GM18907 (cell line): ENCODE measurements around the gene PPP1R37.
"Not testable (repeated sequence)": the region's sequence is repeated elsewhere in the genome, so short reads cannot be mapped to it uniquely, and the experiment has no call there.

ENCODE experiments used
- ATAC-seq: cut with Tn5 transposase; IDR thresholded peaks from one replicate; pipeline ENCODE4 v1.9.1; 2021; ENCODE audit warnings: mild to moderate bottlenecking, moderate library complexity; ENCODE audit not compliant: unreplicated experiment

Gene PPP1R37

DNA sequence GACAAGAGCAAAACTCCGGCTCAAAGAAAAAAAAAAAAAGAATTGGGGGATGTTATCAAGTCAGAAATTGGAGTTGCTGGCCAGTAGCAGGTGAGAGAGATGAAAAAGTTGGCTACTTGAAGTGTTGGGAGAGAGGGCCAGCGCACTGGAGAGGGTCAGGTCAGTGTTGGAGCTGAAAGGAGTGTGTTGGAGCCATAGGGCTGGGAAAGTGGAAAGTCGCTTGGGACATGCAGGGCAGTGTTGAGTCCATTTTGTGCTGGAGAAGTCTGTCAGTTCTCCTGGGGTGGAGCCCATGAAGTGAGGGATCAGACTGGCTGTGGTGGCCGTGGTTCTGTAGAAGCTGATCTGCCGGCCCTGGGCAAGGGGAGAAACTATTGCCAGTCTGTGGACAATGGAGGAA lies 1.7 kb downstream of the PPP1R37 start:
- no peak for ATAC-seq

DNA sequence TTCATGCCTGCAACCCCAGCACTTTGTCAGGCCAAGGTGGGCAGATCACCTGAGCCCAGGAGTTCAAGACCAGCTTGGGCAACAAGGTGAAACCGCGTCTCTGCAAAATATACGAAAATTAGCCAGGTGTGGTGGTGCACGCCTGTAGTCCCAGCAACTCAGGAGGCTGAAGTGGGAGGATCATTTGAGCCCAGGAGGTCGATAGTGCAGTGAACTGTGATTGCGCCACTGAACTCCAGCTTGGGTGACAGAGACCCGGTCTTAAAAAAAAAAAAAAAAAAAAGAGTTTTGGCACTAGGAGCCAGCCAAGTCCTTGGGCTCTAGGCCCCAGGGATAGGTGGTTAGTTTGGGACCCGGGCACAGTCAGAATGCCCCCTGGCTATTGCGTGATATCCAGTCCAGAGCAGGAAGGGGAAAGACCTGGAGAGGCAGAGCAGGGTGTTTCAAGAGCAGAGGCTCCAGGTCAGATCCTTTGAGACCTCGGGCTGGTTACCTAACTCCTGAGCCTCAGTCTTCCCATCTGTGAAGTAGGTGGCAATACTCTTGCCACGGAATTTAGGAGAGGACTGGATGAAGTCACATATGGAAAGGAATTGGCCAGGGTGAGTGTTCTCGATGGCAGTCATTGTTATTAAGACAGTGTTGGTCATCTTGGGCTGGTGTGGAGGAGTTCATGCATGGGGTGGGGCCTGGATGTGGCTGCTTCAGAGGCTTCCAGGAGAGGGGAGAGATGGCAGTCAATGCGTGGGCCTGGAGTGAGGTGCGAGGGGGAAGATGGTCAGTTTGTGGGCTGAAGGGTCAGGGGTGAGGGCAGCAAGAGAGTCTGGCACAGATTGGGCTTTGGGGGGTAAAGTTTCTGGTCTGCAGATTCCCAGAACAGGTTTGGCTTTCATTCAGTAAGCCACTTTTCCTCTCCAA lies 2.8 kb downstream of the PPP1R37 start:
- no peak for ATAC-seq

DNA sequence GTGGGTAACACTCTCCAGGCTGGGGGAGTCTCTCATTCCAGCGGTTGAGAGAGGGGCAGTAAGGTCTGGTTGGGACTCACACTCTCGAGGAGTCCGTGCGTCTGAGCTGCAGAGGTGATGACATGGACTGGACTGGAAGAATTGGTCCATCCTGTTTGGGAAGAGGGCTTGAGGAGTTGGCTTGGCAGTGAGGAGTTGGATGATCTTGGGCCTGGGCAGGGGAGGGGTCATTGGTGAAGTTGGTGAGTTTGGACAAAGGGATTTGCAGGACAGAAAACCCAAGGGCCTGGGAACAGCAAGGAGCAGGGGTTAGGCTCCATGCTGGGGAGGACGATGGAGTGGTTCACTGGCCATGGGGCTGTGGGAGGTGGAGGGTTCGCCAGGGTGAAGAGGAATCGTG lies 3.7 kb downstream of the PPP1R37 start:
- ATAC-seq = no peak

DNA sequence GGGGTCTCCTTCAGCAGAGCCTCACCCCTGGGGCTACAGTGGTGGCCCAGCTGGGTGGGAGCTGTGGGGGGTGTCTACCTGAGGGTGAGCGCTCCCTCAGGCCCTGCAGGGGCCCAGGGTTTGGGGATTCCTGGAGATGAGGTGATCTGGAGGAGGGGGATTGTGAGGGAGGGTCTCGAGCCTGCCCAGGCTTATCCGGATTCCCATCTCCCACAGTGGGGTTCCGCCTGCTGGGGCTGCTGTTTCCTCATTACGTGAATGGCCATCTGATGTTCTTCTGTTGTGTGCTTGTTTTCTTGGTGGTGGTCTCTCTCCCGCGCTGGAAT lies 4.4 kb downstream of the PPP1R37 start:
- ATAC-seq = no peak

DNA sequence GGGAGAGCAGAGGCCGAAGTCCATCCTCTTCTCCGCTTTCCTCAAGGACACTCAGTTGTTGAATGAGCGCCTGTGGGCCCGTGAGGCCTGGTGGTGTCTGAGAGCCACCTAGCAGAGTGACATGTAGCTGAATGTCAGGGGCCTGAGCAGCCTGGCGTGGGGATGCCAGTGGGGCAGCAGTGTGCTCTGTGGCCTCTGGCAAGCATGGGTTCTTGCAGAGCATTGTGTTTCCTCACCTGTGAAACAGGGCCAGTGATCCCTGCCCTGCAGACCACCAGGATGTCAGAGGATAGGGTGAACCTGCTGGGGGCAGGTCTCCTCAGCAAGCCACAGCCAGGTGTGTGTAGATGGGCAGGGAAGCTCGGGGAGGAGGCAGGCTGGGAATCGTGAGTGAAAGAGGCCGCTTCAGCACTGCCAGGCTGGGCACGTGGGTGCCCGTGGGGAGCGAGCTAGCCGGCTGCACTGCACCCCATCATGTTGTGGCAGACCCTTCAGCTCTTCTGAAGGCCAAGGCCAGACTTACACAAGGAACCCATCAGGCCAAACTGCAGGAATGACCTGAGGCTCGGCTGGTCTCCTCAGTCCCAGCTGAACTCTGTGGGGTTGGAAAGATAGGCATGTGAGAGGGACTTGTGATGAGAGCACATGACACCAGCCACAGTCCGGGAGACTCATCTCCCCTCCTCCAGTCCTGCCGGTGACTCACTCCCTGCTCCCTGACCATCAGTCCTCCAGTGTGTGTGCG lies 5.0 kb downstream of the PPP1R37 start:
- no peak for ATAC-seq

DNA sequence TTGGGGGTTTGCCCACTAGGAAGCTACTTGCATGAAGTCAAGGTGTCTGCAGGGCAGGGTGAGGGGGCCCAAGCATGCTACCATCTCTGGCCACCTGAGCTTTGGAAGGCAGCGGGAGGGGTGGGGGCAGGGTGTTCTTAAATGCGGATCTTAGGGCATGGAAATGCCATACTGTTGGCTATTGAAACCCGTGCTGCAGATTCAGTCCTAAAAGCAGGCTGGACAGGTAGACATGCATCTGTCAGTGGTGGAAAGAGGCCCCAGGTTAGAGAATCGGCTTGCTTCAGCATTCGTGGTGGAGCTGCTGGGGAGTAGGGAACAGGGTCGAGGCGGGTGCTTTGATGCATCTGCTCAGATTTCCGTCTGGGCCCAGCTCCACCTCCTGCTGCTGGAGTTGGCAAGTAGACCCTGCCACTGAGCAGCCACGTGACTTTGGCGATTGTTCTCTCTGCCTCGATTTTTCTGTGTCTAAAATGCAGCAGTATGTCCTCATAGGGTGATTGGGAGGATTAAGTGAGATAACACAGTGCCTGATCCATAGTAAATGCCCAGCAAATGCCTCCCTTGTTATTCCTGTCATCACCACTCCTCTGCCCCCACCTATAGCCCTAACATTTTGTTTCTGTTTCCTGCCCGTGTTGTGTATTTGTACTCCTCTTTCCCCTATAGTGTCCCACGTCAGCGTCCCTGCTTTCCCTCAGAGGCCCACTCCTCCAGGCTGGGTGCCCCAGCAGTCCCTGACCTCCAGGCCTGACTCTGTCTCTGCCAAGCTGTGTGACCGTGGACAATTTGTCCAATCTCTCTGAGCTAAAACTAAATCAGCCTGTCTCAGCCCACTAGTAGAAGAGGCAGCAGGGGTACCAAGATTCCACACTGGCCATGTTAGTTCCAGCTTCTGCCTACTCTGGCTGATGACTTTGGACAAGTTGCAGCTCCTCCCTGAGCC lies 5.8 kb downstream of the PPP1R37 start:
- no peak for ATAC-seq

DNA sequence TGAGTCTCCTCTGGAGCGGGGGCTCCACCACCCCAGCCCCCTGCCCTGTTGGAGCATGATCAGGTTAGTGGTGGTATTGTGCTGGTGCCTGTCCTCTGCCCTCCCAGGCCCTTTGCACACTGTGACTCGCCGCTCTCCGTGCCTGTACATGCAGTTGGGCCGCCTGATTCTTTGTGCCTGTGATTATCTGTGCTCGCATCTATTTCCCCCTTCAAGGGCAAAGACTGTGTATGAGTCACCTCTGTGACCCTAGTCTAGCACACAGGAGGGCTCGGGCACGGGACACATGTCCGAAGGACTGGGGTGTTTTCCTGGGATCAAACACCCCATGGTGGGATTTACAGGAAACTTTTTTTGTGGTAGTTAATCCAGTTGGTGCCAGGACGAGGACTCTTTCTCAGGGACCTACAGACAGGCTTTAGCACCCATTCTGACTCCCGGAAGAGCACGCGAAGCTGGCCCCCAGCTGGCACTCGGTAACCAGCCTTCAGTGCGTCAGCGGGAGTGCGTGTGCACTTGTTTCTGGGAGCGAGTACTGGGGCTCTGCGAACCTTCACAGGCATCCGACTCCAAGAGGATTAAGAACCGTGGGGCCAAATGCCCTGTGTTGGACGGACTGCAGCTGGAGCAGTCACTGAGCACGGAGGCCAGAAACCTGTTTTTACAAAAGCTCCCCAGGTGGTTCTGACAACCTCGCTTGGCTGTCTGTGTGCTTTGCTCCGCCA lies 6.7 kb downstream of the PPP1R37 start:
- no peak for ATAC-seq

DNA sequence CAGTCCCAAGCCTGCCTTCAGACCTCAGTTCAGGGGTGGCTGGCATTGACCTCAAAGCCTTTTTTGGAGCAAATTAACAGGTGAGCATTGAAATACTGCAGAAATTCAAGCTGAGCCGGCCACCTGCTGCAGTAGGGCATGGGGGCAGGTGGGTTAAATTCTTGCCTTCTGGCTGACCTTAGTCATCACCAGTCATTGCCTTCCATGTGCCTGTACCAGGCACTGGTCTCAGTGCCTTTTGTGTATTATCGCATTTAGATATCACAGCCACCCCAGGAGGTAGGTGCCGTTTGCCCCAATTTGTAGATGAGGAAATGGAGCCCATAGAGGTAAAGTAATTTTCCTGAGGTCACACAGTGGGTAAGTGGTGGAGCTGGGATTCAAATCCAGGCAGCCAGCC lies 7.2 kb downstream of the PPP1R37 start:
- ATAC-seq = no peak

DNA sequence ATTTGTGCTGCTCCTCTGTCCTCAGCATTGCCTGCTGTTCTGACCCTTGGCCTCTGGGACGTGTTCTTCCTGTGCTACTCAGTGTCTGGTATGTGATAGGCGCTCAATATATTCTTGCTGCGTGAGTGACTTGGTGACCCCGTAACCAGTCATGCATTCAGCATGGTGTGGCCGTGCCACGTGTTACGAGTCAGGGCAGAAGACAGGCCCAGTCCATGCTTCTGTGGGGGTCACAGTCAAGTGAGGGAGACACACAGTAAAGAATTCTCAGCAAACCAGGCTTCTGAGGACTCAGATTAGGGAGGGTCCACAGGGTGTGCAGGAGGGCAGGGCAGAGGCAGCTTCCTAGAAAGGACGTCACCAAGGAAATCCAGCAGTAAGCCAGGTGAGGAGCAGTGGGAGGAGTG lies 7.9 kb downstream of the PPP1R37 start:
- no peak for ATAC-seq

DNA sequence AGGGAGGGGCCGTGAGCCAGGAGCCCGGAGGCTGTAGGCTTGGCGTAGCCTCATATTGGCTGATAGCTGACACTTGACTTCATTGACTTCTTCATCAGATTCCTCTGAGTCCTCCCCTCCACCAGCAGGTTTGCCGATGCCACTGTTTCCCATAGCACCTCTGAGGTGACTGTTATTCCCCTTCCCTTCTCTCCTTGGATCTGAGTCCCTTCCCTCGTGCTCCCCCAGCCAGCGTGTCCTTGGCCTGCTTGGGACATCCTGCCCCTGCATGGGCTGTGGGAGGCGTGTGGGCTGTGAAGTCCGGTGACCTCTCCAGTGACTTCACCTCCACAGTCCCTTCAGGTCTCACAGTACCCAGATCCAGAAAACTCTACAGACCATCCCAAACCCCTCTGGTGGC lies 8.8 kb downstream of the PPP1R37 start:
- ATAC-seq = no peak

DNA sequence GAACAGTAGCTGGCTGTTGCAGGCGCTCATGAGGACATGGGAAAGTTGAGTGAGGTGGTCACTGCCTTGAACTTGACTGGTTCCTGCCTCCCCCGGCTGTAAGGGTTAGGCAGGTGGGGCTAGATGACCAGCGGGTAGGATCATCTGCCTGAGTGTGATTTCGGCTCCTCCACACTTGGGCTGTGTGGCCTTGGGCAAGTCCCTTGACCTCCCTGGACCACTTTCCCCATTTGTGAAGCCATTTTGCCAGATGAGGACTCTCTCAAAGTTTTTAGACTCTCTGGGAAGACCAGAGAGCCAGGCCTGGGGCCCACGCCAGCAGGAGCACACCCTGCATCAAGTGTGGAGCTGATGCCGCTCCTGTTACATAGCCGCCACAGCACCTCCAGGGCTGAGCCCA lies 9.5 kb downstream of the PPP1R37 start:
- no peak for ATAC-seq

DNA sequence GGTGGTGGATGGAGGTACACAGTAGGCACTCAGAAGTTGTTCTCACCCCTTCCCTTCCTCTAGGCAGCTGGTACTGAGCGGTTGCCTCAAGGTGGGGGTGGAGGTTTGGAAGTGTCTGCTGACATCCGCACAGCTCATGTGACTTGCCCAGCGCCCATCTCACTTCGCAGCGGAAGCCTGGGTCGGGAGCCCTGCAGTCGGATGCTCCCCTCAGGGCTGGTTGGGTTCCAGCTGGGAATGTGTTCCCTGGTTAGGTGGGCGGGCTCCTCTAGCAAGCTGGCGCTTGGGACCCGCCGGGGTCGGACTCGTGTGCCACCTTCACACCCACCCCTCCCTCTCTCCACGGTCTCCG lies 10.2 kb downstream of the PPP1R37 start:
- no peak for ATAC-seq

DNA sequence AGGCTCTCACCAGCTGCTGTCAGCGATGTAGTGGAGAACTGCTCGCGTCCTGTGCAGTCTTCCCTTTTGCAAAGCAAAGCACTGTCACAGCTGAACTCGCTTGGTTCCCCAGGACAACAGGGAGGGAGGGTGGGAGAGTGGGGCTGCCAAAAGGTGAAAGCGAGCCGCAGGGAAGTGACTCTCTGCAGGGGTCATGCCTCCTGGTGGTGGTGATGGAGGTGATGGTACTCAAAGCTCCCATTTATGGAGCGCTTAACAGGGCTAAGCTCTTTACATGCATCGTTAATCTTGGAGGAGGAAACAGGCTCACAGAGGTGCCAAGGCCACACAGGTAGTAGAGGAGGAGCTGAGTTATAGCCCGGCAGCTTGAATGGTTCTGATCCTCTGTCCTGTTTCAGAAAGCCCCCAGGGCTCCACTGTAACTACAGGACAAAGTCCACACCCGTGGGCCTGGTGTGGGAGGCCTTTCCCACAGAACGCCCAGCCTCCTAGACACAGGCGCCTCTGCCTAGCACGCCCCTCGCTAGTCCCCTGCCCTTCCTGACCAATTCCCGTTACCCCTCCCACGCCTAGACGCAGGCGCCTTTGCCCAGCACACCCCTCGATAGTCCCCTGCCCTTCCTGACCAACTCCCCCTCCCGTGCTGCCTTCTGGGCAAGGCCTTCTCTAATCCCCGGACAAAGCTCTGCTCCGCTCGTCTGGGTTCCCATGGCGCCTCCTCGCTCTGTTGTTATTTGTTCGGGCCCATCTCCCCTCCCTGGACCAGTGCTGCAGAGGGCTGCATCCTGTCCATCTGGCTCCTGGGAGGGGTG lies 10.7 kb downstream of the PPP1R37 start:
- ATAC-seq = no peak

DNA sequence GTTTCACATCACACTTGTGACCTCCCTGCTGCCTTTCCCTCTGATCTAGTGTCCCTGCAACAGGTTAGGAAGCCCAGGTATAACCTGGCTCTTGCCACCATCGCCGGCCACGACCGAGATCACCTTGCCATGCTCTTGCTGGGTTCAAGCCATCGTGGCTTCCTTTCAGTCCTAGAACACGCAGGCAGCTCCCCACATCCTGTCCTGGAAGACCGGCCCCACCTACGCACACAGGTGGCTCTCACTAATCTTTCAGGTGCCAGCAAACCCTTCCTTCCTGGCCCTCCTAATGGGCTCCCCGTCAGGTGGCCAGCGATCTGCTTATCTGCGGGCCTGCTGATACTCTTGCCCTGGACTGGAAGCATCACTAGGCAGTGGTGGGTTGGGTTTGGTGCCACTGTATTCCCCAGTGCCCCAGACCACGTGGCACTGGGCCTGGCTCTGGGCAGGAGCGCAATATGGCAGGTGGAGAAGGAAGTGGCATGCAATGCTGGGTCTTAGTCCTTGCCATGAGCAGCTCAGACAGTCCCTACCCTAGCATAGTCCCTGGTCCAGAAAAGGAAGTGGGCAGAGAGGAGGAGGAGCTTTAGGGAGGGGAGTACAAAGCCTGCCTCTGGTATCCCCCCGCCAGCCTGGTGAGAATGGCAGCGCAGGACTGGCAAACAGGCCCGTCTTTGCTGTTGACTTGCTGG lies 11.8 kb downstream of the PPP1R37 start:
- no peak for ATAC-seq

DNA sequence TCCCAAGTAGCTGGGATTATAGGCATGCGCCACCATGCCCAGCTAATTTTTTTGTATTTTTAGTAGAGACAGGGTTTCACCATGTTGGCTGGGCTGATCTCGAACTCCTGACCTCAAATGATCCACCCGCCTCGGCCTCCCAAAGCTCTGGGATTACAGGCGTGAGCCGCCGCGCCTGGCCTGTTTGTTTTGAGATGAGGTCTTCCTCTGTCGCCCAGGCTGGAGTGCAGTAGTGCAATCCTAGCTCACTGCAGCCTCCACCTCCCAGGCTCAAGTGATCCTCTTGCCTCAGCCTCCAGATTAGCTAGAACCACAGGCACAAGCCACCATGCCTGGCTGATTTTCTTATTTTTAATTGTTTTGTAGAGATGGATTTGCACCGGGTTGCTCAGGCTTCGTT lies 13.4 kb downstream of the PPP1R37 start:
- not testable (repeated sequence) for ATAC-seq

DNA sequence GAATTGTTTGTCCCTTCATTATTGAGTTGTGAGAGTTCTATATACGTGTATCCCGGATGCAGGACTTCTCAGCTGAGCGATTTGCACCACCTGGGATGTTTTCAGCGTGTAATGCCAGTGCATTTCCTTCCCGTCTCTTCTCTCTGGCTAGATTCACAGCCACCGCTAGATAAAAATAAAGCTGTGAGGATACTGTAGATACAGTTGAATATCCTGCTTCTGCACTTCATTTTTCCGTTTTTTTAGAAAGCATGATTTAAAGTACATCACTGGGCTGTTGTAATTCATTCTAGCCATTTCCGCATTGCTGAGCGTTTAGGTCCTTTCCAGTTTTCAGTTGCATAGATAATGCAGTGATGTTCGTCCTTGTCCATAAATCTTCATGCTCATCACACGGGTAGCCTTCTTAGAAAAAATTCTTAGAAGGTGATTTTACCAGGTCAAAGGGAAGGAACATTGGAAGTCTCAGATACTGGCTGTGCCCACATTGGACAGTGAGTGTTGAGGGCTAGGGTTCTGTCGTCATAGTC lies 14.7 kb downstream of the PPP1R37 start:
- no peak for ATAC-seq

DNA sequence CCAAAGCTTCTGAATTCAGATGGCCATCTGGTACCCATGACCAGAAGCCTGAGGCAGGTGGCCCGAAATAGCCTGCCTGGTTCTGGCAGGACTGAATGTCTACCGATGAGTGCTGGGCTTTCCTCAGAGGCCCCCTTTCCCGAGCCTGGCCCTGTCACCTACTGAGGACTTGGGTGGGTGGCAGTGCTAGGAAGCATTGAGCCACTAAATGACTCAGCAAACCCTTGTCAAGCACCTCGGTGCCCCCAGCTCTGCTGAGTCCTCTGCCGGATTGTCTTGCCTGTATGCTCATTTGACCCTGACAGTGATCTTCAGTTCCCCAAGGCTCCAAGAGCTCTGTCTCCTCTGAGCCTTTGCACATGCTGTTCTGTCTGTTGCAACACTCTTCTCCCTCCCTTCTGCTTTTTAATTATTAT lies 17.9 kb downstream of the PPP1R37 start:
- no peak for ATAC-seq

DNA sequence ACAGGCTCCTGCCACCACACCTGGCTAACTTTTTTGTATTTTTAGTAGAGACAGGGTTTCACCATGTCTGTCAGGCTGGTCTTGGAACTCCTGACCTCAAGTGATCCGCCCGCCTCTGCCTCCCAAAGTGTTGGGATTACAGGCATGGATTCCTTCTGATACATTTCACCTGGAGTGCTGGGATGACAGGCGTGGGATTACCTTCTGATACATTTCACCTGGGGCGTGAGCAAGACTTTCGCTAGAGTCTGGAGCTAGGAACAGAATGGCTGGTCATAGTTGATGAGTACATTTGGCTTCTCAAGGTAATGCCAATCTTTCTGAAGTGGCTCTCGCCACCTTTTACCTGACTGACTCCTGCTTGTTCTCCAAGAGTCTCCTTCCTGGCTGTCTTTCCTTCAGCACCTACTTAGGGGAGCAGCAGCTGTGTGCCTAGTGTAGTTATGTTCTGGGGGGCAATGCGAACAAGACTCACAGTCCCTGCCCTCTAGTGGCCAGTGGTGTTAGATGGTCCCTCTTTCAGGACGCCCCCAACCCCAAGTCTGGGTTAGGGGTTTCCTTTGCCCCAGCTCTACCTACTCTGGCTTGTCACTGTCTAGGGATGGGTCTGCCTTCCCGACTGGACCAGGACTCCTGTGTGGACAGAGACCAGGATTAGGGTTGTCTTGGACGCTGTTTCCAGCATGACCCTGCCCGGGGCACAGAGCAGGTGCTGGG lies 19.3 kb downstream of the PPP1R37 start:
- ATAC-seq = no peak
